MM.1S (cell line): ENCODE results near the gene MTMR2.

Experiments used
- DNase-seq: peaks from one replicate; pipeline ENCODE4 v3.0.0-alpha.2; 2015
- H2AFZ ChIP-seq: fragments of 300-600 bp; sonication (generic); 2 replicates; pipeline ENCODE4 v1.6.0; 2016; ENCODE audit warnings: antibody characterized with exemption, low read length
- H3F3A ChIP-seq: fragments of 300-600 bp; sonication (generic); 2 replicates; pipeline ENCODE4 v1.6.1; 2016; ENCODE audit warnings: mild to moderate bottlenecking, antibody characterized with exemption, low read length, moderate library complexity, mixed read lengths; ENCODE audit not compliant: insufficient read depth
- H3K27ac ChIP-seq: fragments of 300-600 bp; sonication (generic); 2 replicates; pipeline ENCODE4 v1.5.1; 2016; ENCODE audit warnings: mild to moderate bottlenecking, low read length
- H3K27me3 ChIP-seq: fragments of 300-600 bp; sonication (generic); replicated peaks from 2 replicates; pipeline ENCODE4 v1.6.0; 2016; ENCODE audit warnings: low read length; ENCODE audit not compliant: insufficient read depth
- H3K36me3 ChIP-seq: fragments of 300-600 bp; sonication (generic); replicated peaks from 2 replicates; pipeline ENCODE4 v1.6.1; 2016; ENCODE audit warnings: mild to moderate bottlenecking, low read length, mixed read lengths; ENCODE audit not compliant: insufficient read depth
- H3K4me1 ChIP-seq: fragments of 300-600 bp; sonication (generic); 2 replicates; pipeline ENCODE4 v1.6.1; 2016; ENCODE audit warnings: low read length, mixed read lengths
- H3K4me2 ChIP-seq: fragments of 300-600 bp; sonication (generic); 2 replicates; pipeline ENCODE4 v1.6.0; 2016; ENCODE audit warnings: low read depth, low read length
- H3K4me3 ChIP-seq: fragments of 300-600 bp; sonication (generic); 2 replicates; pipeline ENCODE4 v1.5.1; 2016; ENCODE audit warnings: low read length, mixed read lengths
- H3K79me2 ChIP-seq: fragments of 300-600 bp; sonication (generic); 2 replicates; pipeline ENCODE4 v1.6.1; 2016; ENCODE audit warnings: mixed run types, low read length, mixed read lengths
- H3K9ac ChIP-seq: fragments of 300-600 bp; sonication (generic); 2 replicates; pipeline ENCODE4 v1.6.1; 2016; ENCODE audit warnings: low read length, mixed read lengths
- H3K9me2 ChIP-seq: fragments of 300-600 bp; sonication (generic); replicated peaks from 2 replicates; pipeline ENCODE4 v1.6.1; 2016; ENCODE audit warnings: mild to moderate bottlenecking, low read length, mixed read lengths; ENCODE audit not compliant: insufficient read depth
- H3K9me3 ChIP-seq: fragments of 300-600 bp; sonication (generic); replicated peaks from 2 replicates; pipeline ENCODE4 v1.6.1; 2016; ENCODE audit warnings: mild to moderate bottlenecking, low read length, mixed read lengths; ENCODE audit not compliant: insufficient read depth
- H4K20me1 ChIP-seq: fragments of 300-600 bp; sonication (generic); 2 replicates; pipeline ENCODE4 v1.6.1; 2016; ENCODE audit warnings: mild to moderate bottlenecking, low read length, moderate library complexity, mixed read lengths; ENCODE audit not compliant: insufficient read depth
- CTCF ChIP-seq: fragments of 300-600 bp; sonication (generic); IDR thresholded peaks from 2 replicates; pipeline ENCODE4 v1.5.1; 2016; ENCODE audit warnings: antibody characterized with exemption, low read length, mixed read lengths
- EZH2 ChIP-seq: fragments of 300-600 bp; sonication (generic); optimal IDR thresholded peaks from 2 replicates; pipeline ENCODE3; 2017; ENCODE audit warnings: low read depth, mild to moderate bottlenecking, antibody characterized with exemption, low read length, mixed read lengths
- EZH2phosphoT487 ChIP-seq: fragments of 300-600 bp; sonication (generic); IDR thresholded peaks from 2 replicates; pipeline ENCODE4 v1.6.1; 2018; ENCODE audit warnings: antibody characterized with exemption, low read length

The MTMR2 gene

GRCh38 chr11:95937358-95937757 is 13.5 kb upstream of the MTMR2 start:
- no peaks in the 10 kb centered on the region for H3K9me2 ChIP-seq
- H3K4me1 ChIP-seq, result no peaks in the 10 kb centered on the region
- H3K4me3 ChIP-seq, result no peak overlapping the region
- TF ChIP-seq EZH2 (no peak), CTCF (no peak), EZH2phosphoT487 (no peak)
- no peak overlapping the region for H3K4me2 ChIP-seq
- no peak overlapping the region for H3K27ac ChIP-seq
- no peak overlapping the region for H2AFZ ChIP-seq
- no peak overlapping the region for H3K9ac ChIP-seq
- H3K27me3 ChIP-seq, result no peaks in the 10 kb centered on the region
- no peaks in the 10 kb centered on the region for H3F3A ChIP-seq
- no peaks in the 10 kb centered on the region for H3K36me3 ChIP-seq
- no peak for DNase-seq
- H3K79me2 ChIP-seq, result no peaks in the 10 kb centered on the region
- no peaks in the 10 kb centered on the region for H4K20me1 ChIP-seq
- no peaks in the 10 kb centered on the region for H3K9me3 ChIP-seq

- Histone ChIP-seq H3K27me3 (no peaks in the 10 kb centered on the region), H3K79me2 (no peaks in the 10 kb centered on the region), H3K4me3 (no peak overlapping the region), H3K27ac (no peak overlapping the region), H3K4me1 (no peaks in the 10 kb centered on the region), H3K4me2 (no peak overlapping the region), H3K9me3 (no peaks in the 10 kb centered on the region), H3K9ac (no peak overlapping the region), H3F3A (no peaks in the 10 kb centered on the region), H2AFZ (no peak overlapping the region), H4K20me1 (no peaks in the 10 kb centered on the region), H3K9me2 (no peaks in the 10 kb centered on the region), H3K36me3 (no peaks in the 10 kb centered on the region)
- TF ChIP-seq CTCF (no peak), EZH2 (no peak), EZH2phosphoT487 (no peak)
- no peak for DNase-seq
Measured at GRCh38 chr11:95933594-95933993, 9.7 kb upstream of the MTMR2 start.

- Histone ChIP-seq H3K79me2 (no peaks in the 10 kb centered on the region), H3K4me3 (no peak overlapping the region), H3K36me3 (no peaks in the 10 kb centered on the region), H4K20me1 (no peaks in the 10 kb centered on the region), H3K9me2 (no peaks in the 10 kb centered on the region), H3F3A (no peaks in the 10 kb centered on the region), H3K4me2 (no peak overlapping the region), H3K9ac (no peak overlapping the region), H3K9me3 (no peaks in the 10 kb centered on the region), H3K27ac (no peak overlapping the region), H3K27me3 (no peaks in the 10 kb centered on the region), H2AFZ (no peak overlapping the region), H3K4me1 (no peaks in the 10 kb centered on the region)
- DNase-seq, result no peak
- TF ChIP-seq EZH2 (no peak), EZH2phosphoT487 (no peak), CTCF (no peak)
Measured at GRCh38 chr11:95931916-95932315, 8.0 kb upstream of the MTMR2 start.
